COLO668 (cell line): ENCODE measurements around the gene SERTAD1.
"Not testable (repeated sequence)": the region's sequence is repeated elsewhere in the genome, so short reads cannot be mapped to it uniquely, and the experiment has no call there.

Experiments
- DNase-seq: peaks from one replicate; lab custom pipeline; 2025; ENCODE audit not compliant: unreplicated experiment; lab: John Stamatoyannopoulos, UW

SERTAD1 gene

DNA sequence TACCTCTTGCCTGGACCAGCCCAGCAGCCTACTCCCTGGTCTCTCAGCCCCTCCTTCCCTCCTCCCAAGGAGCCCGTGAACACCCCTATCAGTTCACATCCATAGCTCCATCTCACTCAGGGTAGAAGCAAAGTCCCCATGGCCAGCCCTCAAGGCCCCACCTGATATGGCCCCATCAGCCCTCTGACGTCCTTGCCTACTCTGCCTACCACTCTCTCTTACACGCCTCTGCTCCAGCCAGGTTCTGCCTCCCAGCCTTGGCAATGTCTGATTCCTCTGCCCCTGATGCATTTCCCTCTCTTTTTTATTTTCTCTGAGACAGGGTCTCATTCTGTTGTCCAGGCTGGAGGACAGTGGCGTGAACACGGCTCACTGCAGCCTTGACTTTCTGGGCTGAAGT is 26.2 kb upstream of the SERTAD1 start:
- no peak for DNase-seq

DNA sequence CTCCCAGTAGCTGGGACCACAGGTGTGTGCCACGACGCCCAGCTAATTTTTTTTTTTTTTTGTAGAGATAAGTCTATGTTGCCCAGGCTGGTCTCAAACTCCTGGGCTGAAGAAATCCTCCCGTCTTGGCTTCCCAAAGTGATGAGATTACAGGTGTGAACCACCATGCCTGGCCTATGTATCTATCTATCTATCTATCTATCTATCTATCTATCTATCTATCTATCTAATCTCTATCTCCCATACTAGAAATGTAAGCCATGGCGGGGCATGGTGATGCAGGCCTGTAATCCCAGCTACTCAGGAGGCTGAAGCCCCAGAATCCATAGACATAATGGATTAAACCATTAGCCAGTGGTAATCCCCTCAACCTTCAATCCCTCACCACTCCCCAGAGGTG is 24.9 kb upstream of the SERTAD1 start:
- DNase-seq = no peak

DNA sequence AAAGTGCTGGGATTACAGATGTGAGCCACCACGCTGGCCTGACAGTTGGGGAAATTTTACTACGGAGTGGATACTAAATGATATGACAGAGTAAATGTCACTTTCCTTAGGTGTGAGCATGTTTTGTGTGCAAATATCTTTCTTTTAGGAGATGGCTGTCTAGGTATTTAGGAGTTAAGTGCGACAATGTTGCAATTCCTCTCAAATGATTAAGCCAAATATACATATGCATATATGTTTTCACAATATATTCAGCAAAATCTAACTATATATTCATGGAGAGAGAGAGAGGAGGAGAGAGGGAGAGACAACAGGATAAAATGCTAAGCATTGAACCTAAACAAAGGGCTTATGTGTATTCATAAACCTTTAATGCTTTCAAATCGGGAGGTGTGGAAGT is 23.7 kb upstream of the SERTAD1 start:
- DNase-seq = no peak

DNA sequence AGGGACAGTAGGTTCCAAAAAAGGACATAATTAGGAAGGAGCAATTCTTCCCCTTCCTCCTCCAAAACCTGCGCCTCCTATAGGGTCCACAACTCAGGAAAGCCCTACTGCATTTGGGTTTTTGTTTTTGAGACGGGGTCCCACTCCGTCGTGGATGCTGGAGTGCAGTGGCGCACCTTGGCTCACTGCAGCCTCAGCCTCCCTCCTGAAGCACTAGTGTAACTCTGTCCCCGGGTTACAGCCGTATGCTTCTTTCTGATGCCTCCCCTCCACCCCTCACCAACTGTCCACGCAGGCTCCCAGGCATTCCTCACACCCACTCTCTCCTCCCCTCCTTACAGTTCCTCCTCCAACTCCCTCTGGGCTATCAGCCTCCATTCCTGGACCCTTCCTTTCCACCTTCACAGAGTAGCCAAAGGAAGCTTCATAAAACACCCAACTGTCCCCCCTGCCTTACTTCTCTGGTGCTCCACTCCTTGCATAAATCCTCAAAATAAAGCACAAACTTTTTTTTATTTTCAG is 20.5 kb upstream of the SERTAD1 start:
- DNase-seq = no peak

DNA sequence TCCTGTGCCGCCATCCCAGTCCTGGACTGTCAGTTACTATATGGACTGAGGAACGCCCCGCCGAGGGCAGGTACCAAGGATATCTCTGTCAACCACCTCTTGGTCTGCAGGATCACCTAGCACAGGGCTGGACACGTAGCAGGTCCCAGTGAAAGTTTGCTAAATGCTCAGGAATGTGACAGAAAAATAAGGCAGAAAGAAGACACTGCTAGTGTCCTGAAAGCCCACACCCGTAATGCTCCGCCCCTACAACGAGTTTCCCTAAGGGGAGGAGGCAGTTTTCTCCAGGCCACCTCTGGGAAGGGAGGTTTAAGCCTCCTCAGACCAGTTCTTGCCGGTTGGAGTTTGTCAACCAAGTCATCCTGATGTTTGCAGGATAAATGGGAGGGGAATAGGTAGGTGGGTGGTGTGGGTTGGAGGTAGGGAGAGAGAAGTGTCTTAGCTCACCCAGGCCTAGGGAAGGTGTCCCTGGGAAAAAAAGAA is 20.0 kb upstream of the SERTAD1 start:
- no peak for DNase-seq

DNA sequence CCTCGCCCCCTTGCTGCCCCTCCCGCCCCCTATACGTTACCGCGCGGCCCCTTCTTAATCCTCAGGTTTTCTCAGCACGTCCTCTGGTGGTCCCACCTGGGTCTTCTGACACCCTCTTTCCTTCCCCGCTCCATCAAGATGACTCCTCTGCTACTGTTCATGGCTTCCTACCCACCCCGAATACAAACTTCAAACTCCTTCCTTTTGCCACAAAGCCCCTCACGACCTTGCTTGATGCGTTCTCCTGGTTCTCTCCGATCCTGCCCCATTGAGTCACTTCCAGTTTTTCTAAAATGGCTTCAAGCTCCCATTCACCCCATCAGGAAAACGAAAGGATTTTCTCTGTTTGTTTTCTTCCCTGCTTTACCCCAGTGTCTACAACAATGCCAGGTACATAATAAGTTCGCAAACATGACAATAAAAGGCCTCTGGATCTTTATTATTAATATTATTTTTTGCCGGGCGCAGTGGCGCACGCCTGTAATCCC is 19.1 kb upstream of the SERTAD1 start:
- no peak for DNase-seq

DNA sequence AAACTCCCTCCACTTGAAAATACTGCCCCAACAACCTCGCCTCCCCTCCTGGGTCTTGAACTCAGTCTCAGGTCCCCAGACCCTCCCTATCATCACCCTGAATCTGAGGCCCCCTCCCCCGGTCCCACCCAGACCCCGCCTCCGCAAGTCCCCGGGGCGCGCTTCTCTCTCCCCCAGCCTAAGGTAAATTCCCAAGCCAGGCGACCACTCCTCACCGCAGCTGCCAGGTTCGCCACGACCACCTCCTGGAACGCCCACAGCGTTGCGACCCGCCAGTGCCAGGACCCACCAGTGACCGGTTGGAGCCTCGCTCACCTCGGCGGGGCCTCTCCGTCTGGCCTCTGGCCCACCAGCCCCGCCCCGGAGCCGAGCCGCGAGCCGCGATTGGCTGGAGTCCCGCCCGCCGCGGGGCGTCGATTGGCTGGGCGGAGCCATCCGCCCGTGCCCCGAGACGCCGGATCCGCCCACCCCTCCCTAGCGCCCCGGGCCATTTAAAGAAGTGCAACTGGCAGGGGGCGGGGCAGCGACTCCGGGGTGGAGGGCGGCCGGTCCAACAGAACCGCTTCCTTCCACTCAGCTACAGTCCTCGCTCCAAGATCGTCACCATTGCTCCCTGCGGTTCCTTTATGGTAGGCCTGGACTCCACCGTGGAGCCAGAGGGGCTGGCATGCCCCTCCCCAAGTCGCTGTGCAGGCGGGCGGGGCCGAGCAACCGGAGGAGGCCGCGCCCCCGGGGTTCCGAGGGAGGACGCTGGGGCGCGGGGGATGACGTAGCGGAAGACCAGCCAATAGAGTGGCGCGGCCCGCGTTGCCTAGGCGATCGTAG is 18.4 kb upstream of the SERTAD1 start, which contains the start of gene SERTAD3:
Gene SERTAD3, minus strand, starts transcription at position 336 of the 825 bp plus-strand sequence. CDS start 2,255 bp downstream, outside the sequence.
- peak; percentile 97 for DNase-seq

DNA sequence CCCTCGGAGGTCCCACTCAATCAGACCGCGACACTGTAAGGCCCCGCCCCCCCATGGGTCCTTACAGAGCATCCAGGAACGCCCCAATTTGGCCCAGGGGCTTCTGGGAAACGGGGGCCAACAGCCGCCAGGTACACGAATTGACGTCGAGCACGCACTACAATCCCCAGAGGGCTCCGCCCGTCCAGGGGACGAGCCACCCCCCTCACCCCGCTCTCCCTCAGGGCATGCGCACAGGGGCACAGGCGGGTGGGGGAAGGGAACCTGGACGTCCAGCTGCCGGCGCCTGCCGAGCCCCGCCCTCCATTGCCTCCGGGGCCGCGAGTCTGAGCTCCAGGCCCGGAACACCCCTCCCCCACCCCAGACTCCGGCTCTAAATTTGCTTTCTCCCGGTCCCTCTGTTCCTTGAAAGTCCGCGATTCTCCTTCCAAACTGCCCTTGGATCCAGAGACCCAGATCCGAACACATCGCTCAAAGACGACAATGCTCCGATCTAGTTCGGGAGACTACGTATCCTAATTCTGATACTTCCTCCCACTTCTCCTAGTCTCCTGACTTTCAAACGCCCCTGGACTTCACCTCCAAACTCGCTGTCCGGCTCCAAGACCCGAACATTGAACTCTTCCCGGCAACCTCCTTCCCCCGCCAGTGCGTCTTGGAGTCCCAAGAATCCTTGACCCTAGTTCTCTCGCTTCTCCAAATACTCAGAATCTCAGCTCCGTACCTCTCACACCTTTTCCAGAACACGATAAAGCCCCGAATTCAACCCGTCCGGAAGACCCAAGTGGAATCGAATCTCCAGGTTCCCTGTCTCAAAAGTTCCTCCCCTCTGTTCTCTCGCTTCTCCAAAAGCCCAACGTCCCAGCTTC is 17.6 kb upstream of the SERTAD1 start:
- peak; percentile 99 for DNase-seq

DNA sequence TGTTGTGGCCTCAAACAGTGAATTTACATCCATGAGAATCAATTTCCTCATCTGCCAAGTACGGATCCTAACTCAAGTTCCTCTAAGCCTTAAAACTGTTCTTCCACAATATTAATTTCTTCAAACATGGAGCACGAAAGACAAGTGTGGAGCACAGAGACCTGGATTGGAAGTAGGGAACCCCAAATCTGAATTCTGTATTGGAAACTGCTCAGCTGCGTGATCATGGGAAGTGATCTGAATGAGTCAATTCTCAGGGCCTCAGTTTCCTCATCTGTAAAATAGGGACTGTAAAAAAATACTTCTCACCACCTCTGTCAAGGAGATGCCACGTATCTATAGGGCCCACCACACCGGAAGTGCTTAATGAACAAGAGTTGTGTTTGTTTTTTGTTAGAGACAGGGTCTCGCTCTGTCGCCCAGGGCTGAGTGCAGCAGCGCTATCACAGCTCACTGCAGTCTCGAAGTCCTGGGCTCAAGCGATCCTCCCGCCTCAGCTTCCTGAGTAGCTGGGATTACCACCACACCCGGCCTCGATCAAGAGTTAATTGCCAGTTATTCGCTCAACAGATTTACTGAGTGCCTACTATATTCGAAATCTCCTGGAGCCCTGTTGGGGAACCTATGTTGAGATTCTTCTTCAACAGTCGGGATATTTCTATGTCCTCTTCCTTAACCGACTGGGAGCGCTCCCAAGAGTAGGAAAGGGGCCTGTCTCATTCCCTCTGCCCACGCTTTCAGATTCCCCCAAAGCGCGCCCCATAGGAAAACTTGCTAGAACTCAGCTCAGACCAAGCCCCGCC is 16.7 kb upstream of the SERTAD1 start:
- DNase-seq = no peak

DNA sequence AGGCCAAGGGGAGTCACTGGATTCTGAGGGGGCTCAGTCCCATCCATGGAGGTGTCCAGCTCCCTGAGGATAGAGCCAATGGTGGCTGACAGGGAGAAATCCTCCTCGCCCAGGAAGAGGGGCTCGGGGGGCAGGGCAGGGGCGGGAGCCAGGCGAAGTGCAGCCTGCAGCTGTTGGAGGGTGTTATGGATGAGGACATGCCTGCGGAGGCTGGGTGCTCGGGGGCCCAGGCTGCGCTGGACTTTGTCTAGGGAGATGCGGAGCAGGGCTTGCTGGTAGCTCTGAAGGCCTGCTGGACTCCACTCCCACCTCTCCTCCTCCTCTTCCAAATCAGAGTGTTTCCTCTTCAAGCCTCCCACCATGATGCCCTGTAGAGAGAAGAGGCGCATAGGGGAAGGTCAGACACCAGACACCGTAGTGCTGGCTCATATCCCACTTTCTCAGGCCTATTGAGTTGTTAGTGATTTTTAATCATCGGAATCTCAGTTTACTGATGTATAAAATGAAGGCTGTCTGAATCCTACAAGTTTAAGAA is 16.0 kb upstream of the SERTAD1 start:
- DNase-seq = no peak

DNA sequence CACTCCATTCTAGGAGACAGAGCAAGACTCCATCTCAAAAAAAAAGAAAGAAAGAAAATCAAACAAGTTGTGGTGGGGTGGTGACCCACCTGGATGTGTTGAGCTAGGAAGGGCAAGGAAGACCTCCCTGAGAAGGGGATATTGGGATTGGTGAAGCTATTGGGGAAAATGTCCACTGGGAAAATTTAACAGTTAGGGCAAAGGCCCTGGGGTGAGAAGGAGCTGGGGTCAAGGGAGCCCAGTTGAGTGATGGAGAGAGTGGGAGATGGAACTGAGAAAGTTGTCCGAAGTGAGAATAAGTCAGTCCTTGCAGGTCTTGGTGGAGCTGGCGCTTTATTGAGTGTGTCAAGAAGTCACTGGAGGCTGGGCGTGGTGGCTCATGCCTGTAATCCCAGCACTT is 12.5 kb upstream of the SERTAD1 start:
- DNase-seq = no peak

DNA sequence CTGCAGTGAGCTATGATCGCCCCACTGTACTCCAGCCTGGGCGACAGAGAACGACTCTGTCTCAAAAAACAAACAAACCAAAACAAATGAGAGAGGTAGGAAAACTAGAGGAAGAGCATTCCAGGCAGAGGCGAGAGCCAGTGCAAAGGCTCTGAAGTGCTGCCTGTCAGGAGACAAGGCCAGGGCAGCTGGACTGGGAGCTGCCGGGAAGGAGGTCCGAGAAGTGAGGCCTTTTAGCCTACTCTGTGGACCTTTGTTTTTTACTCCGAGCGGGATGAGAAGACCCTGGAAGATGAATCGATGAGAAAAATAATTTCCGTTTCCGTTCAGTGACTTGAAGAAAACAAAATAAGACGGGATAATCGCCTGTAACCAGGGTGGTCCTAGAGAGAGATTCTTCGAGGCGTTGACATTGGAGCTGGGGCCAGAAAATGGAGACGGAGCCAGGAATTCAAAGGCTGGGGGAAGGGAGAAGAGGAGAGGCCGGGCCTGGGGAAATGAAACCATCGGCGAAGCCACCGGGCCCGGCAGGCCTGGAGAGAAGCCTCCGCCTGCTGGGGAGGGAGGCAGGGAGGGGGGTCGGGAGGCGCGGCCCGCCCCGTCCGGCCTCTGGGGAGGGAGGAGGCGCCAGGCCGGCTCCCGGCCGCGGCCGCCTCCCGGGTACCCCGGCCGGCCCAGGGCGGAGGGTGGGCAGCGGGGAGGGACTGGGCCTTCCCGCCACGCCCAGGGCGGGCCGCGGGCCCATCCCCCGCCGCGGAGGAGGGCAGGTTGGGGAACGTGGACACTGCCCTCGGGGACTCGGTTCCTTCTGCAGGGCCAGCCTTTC is 7.8 kb upstream of the SERTAD1 start:
- peak; percentile 82 for DNase-seq

DNA sequence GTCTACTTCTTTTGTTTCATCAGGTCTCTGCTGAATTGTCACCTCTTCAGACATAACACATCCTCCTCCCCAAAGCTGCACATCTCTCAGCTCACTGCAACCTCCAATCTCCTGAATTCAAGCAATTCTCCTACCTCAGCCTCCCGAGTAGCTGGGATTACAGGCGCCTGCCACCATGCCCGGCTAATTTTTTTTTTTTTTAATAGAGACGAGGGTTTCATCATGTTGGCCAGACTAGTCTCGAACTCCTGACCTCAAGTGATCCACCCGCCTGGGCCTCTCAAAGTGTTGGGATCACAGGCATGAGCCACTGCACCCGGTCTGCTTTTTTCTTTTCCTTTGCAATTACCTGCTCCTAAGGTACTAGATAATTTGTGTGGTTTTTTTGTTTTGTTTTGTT is 7.0 kb upstream of the SERTAD1 start:
- DNase-seq = not testable (repeated sequence)

DNA sequence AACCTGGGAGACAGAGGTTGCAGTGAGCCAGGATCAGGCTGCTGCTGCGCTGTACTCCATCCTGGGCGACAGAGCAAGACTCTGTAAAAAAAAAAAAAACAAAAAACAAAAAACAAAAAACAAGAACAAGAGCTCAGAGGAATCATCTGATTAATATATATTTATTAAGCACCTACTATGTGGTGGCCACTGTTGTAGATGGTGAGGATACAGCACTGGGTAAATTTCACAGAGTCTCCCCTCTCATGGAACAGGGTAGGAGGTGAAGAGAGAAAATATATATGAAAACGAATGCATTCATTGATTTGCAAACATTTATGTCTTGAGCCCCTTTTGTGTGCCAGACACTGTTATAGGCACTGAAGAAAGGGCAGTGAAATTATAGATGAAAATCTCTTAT is 5.9 kb upstream of the SERTAD1 start:
- no peak for DNase-seq

DNA sequence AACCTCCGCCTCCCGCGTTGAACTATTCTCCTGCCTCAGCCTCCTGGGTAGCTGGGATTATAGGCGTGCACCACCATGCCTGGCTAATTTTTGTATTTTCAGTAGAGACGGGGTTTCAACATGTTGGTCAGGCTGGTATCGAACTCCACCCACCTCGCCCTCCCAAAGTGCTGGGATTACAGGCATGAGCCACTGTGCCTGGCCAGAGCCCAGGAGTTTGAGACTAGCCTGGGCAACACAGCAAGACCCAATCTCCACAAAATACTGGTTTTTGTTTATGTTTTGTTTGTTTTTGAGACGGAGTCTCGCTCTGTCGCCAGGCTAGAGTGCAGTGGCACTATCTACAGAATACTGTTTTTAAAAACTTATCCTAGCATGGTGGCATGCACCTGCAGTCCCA is 4.5 kb upstream of the SERTAD1 start:
- DNase-seq = not testable (repeated sequence)

DNA sequence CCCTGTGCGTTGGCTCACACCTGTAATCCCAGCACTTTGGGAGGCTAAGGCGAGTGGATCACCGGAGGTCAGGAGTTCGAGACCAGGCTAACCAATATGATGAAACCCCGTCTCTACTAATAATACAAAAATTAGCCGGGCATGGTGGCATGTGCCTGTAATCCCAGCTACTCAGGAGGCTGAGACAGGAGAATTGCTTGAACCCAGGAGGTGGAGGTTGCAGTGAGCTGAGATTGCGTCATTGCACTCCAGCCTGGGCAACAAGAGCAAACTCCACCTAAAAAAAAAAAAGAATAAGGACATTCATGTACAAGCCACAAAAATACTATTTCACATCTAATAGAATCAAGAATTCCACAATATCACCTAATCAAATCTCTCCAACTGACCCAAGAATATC is 2.4 kb upstream of the SERTAD1 start:
- DNase-seq = not testable (repeated sequence)

DNA sequence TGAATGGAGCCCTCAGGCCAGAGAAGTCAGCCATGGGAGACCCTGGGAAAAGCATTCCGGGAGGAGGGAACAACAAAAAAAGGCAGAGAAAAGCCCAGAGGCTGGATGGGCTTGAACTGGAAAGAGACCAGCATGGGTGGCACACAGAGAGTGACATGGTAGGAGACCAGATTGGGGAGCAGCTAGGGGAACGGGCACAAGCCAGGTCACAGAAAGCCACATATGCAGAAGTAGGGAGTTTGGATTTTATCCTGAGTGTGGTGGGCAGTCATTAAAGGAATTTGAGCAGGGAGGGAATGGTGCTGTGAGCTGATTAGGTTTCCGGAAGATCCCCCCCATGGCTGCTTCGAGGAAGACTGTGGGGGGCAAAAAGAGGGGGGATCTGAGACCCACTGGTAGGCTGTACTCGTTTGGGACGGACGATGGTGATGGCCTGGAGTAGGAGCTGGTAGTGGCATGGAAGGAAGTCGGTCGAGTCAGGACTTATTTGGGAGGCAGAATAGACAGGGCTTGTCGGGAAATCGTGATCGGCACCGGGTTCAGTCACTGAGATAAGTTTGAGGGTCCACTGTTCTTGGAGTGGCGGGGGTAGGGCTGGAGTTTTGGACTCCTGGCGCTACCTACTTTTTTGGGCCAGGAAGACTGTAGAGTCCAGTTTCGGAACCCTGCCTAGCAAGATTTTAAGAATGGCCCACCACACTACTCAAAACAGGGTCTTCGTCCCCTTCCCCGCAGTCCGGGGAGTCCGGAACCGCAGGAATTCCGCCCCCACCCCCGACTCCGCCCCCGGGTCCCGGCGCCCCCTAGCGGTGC is 949 bp downstream of the SERTAD1 start:
- no peak for DNase-seq

DNA sequence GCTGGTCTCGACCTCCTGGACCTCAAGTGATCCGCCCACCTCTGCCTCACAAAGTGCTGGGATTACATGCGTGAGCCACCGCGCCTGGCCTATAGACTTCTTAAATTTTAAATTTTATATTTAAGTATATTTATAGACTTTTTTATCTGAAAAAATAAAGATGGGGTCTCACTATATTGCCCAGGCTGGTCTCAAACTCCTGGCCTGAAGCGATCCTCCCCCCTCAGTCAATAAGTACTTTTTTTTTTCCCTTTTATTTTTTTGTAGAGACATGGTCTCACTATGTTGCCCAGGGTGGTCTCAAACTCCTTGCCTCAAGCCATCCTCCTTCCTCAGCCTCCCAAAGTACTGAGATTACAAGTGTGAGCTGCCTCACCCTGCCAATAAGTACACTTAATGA is 1.9 kb downstream of the SERTAD1 start:
- DNase-seq = no peak
